Forelimb muscle (tissue), 1 donor: ENCODE results near the gene RND2. TPM values are rescaled to one million over a fixed set of nuclear protein-coding genes. Genes with fewer than 3 reads are reported as not detected.
"Not testable (repeated sequence)": the region's sequence is repeated elsewhere in the genome, so short reads cannot be mapped to it uniquely, and the experiment has no call there.

Experiments used
- DNase-seq: peaks from one replicate; pipeline ENCODE4 v3.0.0-alpha.2; 2013; ENCODE audit warnings: low read depth
- polyA plus RNA-seq: library from polyadenylated mRNA; unstranded; fragments of 120-200 nt; gene quantifications from one replicate; pipeline ENCODE4 v1.2.1, GENCODE V29; 2013; ENCODE audit not compliant: insufficient read length

RND2 gene
- polyA plus RNA-seq, 1 donor, result 0.49 TPM

DNA sequence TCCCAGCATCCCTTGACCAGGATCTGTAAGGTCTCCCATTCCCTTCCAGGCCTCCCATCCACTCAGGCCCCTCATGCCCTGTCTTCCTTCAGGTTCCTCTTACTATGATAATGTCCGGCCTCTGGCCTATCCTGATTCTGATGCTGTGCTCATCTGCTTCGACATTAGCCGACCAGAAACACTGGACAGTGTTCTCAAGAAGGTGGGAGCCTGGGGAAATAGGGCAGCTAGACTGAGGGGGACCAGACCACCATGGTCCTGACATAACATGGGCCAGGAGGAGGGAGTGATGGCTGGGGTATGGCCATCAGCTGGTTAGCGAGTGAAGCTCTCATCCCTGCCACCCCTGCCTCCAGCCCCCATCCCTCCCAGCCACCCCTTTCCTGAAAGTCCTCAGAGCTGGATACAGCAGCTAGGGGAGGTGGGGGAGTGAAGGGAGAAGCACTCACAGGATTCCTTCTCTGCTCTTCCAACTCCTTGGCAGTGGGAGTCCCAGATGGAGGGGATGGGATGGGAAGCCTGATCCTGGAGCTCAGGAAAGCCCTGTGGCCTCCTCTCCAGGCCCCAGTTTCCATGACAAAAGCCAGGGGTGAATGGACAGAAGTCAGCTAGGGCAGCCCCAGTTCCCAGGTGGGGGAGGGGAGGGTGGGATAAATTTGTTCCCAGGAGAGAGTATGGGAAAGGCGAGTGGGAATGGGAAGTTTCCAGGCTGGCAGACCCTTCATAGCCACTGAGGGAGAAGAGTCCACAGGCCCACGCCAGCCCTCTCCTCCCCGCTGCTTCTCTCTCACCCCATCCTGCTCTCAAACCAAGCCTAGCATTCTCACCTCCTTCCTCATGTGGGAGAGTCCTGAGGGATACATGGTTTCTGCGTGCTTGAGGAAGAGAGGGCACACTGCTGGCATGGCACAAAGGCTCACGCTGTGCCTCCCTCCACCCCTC is 2.3 kb downstream of the RND2 start:
- no peak for DNase-seq

DNA sequence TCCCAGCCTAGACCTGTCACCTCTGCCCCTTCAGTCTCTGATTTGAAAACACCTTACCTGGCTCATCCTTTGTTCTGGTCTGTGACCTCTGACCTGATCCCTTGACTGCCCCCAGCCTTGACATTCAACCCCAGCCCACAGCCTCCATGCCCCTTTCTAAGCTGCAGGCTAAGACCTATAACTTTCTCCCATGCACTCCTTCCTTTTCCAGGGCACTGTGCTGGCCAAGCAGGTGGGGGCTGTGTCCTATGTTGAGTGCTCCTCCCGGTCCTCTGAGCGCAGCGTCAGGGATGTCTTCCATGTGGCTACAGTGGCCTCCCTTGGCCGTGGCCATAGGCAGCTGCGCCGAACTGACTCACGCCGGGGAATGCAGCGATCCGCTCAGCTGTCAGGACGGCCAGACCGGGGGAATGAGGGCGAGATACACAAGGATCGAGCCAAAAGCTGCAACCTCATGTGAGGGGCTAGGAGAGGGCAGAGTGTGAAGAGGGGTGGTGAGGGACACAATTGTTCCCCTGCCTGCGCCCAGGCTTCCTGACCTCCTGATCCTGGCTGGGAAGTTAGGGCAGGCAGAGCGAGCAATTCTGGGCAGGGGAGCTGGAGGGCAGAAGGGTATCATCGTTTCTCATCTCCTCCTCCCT is 3.3 kb downstream of the RND2 start:
- no peak for DNase-seq

DNA sequence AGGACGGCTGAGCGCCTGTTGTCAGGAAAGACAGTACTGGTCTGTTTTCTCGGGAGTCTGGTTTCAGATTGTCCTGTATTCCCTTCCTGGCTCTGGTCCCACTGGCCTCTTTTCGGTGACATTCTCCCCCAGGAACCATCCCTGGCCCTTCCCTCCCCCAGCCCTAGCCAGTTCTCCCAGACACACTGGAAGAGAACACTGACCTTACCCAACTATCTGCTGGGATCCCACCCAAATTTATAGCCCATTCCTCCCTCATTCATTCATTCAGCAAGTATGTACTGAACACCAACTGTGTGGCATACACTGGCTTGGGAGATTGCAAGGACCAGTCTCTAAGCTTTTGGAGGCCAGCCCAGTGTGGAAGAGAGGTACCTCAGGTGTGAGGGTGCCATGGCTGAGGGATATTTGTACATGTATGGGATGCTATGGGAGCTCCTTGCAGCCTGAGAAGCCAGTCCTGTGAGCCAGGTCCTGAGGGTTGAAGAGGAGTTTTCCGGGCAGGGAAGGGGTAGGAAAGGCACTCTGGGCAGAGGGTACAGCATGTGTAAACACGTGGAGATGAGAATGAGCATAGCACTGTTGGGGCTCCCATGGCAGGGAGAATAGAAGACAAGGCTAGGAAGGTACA is 5.2 kb downstream of the RND2 start:
- DNase-seq, result no peak

GRCh38 chr17:43031666-43032065 is 6.6 kb downstream of the RND2 start:
- DNase-seq, result no peak

GRCh38 chr17:43033948-43034881 is 9.2 kb downstream of the RND2 start:
- DNase-seq, result no peak

GRCh38 chr17:43034894-43035293 is 9.9 kb downstream of the RND2 start:
- no peak for DNase-seq

GRCh38 chr17:43039646-43040045 is 14.6 kb downstream of the RND2 start:
- DNase-seq, result no peak

- no peak for DNase-seq
Observed at GRCh38 chr17:43040655-43041054, 15.6 kb downstream of the RND2 start.

GRCh38 chr17:43042025-43042628 is 17.1 kb downstream of the RND2 start:
- no peak for DNase-seq

DNA sequence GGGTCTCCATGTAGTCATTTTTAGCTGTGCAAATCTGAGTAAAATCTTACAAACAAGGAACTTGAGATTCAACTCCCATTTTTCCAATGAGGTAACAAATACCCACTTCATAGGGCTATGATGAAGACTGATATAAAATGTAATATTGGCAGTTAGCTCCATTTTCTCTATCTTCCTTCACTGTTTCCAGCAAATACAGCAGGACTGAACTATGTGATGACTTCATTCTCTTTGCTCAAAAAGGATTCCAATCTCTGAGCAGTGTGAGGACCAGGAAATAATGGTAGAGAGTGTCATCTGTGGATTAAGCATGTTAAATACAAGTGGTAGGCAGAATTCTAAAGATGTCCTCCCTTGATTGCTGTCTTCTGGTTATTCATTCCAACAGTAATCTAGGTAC is 18.3 kb downstream of the RND2 start:
- DNase-seq, result no peak

GRCh38 chr17:43044024-43044423 is 19.0 kb downstream of the RND2 start:
- no peak for DNase-seq

GRCh38 chr17:43051969-43052368 is 26.9 kb downstream of the RND2 start:
- DNase-seq, result no peak

DNA sequence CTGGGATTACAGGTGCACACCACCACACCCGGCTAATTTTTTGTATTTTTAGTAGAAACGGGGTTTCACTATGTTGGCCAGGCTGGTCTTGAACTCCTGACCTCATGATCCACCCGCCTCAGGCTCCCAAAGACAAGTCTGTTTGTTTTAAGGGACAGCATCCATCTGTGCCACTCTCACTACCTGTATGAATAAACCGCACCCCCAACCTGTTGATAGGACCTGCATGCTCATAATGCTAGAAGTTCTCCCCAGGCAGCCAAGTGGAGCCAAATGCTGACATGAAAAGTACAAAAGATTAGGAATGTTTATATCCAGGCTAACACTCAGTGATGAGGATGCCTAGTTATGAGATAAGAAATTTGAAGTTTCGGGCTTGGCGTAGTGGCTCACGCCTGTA is 28.0 kb downstream of the RND2 start:
- DNase-seq, result not testable (repeated sequence)

DNA sequence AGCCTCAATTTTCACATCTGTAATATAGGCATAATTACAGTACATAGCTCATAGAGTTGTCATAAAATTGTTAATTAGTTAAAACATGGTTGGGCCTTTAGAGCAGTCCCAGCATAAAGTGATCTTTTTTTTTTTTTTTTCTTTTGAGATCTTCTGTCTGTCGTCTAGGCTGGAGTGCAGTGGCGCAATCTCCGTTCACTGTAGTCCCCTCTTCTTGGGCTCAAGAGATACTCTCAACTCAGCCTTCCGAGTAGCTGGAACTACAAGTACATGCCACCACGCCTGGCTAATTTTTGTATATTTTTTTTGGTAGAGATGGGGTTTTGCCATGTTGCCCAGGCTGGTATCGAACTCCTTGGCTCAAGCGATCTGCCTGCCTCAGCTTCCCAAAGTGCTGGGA is 31.0 kb downstream of the RND2 start:
- DNase-seq, result no peak

GRCh38 chr17:43062984-43063638 is 38.1 kb downstream of the RND2 start:
- DNase-seq, result no peak

GRCh38 chr17:43068570-43069367 is 43.7 kb downstream of the RND2 start:
- DNase-seq, result no peak

GRCh38 chr17:43069368-43069898 is 44.4 kb downstream of the RND2 start:
- DNase-seq, result no peak

- no peak for DNase-seq
Observed at GRCh38 chr17:43070257-43070656, 45.2 kb downstream of the RND2 start.

GRCh38 chr17:43070872-43071271 is 45.8 kb downstream of the RND2 start:
- no peak for DNase-seq
